A673 (cell line): ENCODE results near the gene SLC16A10. TPM values are rescaled to one million over a fixed set of nuclear protein-coding genes. Genes with fewer than 3 reads are reported as not detected.

Experiments used
- BruUV-seq: library from RNA; stranded (reverse); fragments of 400-500 nt; replicated peaks from 2 replicates; lab custom pipeline; 2021; lab: Mats Ljungman, UMichigan
- CTCF ChIA-PET: fragments of 300-600 bp; sonication (Branson Sonifier 250); formaldehyde crosslinking; loops from one replicate; lab custom pipeline; 2022; ENCODE audit warnings: antibody characterized with exemption; lab: Charles Lee
- POLR2A ChIA-PET: fragments of 300-600 bp; sonication (Branson Sonifier 250); formaldehyde crosslinking; loops from one replicate; lab custom pipeline; 2022; ENCODE audit warnings: antibody characterized with exemption; ENCODE audit not compliant: low non-redundant PET; lab: Charles Lee
- DNase-seq: peaks from one replicate; pipeline ENCODE4 v3.0.0-alpha.2; 2015; ENCODE audit warnings: low spot score
- H3K27ac ChIP-seq: fragments of 200-600 bp; sonication (generic); 2 replicates; pipeline ENCODE4 v1.5.1; 2016; ENCODE audit warnings: mixed run types, low read depth, mild to moderate bottlenecking, mixed read lengths, antibody characterized with exemption, low read length; ENCODE audit not compliant: poor library complexity, severe bottlenecking
- H3K27me3 ChIP-seq: fragments of 200-600 bp; sonication (generic); replicated peaks from 2 replicates; pipeline ENCODE4 v1.6.1; 2017; ENCODE audit warnings: mixed run types, low read depth, mild to moderate bottlenecking, mixed read lengths, antibody characterized with exemption, low read length; ENCODE audit not compliant: insufficient read depth, poor library complexity
- H3K36me3 ChIP-seq: fragments of 200-600 bp; sonication (generic); 2 replicates; pipeline ENCODE4 v1.6.1; 2016; ENCODE audit warnings: mixed run types, mild to moderate bottlenecking, mixed read lengths, antibody characterized with exemption, low read length; ENCODE audit not compliant: insufficient read depth, poor library complexity, severe bottlenecking
- H3K4me1 ChIP-seq: fragments of 200-600 bp; sonication (generic); 2 replicates; pipeline ENCODE4 v1.6.1; 2017; ENCODE audit warnings: mixed run types, mild to moderate bottlenecking, mixed read lengths, antibody characterized with exemption, low read length; ENCODE audit not compliant: insufficient read depth, poor library complexity, severe bottlenecking
- H3K4me3 ChIP-seq: fragments of 200-600 bp; sonication (generic); 2 replicates; pipeline ENCODE4 v1.5.1; 2016; ENCODE audit warnings: low read depth, mixed run types, mild to moderate bottlenecking, mixed read lengths, low read length; ENCODE audit not compliant: poor library complexity, severe bottlenecking
- H3K9me3 ChIP-seq: fragments of 200-600 bp; sonication (generic); 2 replicates; pipeline ENCODE4 v1.6.1; 2016; ENCODE audit warnings: mixed run types, low read depth, mild to moderate bottlenecking, mixed read lengths, antibody characterized with exemption, low read length; ENCODE audit not compliant: poor library complexity, severe bottlenecking
- EZH2 ChIP-seq: fragments of 200-600 bp; sonication (generic); IDR thresholded peaks from 2 replicates; pipeline ENCODE4 v1.6.1; 2017; ENCODE audit warnings: borderline replicate concordance, low read depth, mild to moderate bottlenecking, mixed read lengths, antibody characterized with exemption, low read length; ENCODE audit not compliant: poor library complexity, severe bottlenecking
- intact Hi-C: fragments of 100-400 bp; cut with micrococcal nuclease; formaldehyde crosslinking; loops from one replicate; pipeline ENCODE4 v1.10.0; 2022; ENCODE audit not compliant: unreplicated experiment
- total RNA-seq: library from RNA; stranded (reverse); gene quantifications from 2 replicates; pipeline ENCODE4 v1.2.3, GENCODE V29; 2021
- TF ChIP-seq, protein P1 (sequence below): fragments of 300-800, 200-600 bp; sonication (generic); conservative IDR thresholded peaks from 2 replicates; pipeline ENCODE4 v1.5.1; 2017; ENCODE audit warnings: low read depth, mild to moderate bottlenecking, antibody characterized with exemption, low read length, moderate library complexity, mixed read lengths

The SLC16A10 gene
- total RNA-seq, 1 experiment from 2014 or later, result 7.9 TPM

DNA sequence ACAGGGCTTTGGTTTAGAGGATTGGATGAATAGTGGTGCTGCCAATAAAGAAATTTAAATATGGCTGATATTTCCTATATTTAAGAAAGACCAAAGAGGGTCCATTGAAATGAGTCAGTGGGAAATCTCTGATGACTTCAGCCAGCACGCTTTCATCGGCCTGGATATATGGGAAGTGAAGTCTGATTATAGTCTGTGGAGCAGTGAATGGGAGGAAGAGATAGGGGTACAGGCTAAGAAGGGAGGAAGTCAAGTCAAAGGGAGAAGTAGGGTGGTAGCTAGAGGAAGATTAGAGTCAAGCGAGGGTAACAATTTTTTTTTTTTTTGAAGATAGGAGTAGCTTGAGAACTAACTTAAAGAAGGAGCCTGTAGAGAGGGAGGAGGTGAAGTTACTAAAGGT lies 22.7 kb downstream of the SLC16A10 start:
- intact Hi-C loops, result no loop called here
- no TSS peak for BruUV-seq
- no peaks in the 10 kb centered on the region for H3K36me3 ChIP-seq
- no peak for TF ChIP-seq EZH2
- TF ChIP-seq, protein P1, sequence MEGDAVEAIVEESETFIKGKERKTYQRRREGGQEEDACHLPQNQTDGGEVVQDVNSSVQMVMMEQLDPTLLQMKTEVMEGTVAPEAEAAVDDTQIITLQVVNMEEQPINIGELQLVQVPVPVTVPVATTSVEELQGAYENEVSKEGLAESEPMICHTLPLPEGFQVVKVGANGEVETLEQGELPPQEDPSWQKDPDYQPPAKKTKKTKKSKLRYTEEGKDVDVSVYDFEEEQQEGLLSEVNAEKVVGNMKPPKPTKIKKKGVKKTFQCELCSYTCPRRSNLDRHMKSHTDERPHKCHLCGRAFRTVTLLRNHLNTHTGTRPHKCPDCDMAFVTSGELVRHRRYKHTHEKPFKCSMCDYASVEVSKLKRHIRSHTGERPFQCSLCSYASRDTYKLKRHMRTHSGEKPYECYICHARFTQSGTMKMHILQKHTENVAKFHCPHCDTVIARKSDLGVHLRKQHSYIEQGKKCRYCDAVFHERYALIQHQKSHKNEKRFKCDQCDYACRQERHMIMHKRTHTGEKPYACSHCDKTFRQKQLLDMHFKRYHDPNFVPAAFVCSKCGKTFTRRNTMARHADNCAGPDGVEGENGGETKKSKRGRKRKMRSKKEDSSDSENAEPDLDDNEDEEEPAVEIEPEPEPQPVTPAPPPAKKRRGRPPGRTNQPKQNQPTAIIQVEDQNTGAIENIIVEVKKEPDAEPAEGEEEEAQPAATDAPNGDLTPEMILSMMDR, result no peak
- H3K9me3 ChIP-seq, result no peaks in the 10 kb centered on the region
- DNase-seq, result no peak
- no peaks in the 10 kb centered on the region for H3K27me3 ChIP-seq
- ChIA-PET CTCF (interaction anchor here (0.6 to 0.7 kb wide), 2 partner anchors 52 to 417 kb away, joined by 5 to 7 read pairs; no protein-coding TSS in a partner anchor), POLR2A (no interaction called here)
- peaks cover 4% of the 10 kb centered on the region for H3K4me1 ChIP-seq
- H3K4me3 ChIP-seq, result no peak overlapping the region
- no peak overlapping the region for H3K27ac ChIP-seq

GRCh38 chr6:111113336-111114086 lies 26.2 kb downstream of the SLC16A10 start:
- intact Hi-C loops, result no loop called here
- Histone ChIP-seq H3K27ac (no peak overlapping the region), H3K4me3 (no peak overlapping the region), H3K9me3 (no peaks in the 10 kb centered on the region), H3K27me3 (no peaks in the 10 kb centered on the region), H3K4me1 (peaks cover 4% of the 10 kb centered on the region), H3K36me3 (no peaks in the 10 kb centered on the region)
- POLR2A ChIA-PET, result no interaction called here
- TF ChIP-seq, protein P1, result no peak
- TF ChIP-seq EZH2, result no peak
- no TSS peak for BruUV-seq
- CTCF ChIA-PET, result interaction anchor here (0.6 kb wide), 1 partner anchor 58 kb away, joined by 8 read pairs; no protein-coding TSS in a partner anchor
- no peak for DNase-seq

DNA sequence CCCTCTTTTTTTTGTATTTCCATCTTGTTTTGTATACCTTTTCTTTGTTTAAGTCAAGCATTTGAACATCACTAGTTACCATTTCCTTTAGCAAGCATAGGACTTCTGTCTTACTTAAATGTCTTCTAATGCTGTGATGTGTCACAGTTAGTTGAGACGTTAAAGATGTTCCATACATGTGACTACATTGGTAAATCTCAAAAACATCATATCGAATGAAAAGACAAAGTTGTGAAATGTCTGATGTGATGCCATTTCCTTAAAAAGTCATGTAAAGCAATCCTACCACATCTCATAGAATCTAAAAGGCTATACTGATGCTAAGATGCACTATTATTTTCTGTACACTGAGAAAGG lies 26.8 kb downstream of the SLC16A10 start:
- intact Hi-C loops, result no loop called here

More for the DNA sequence above, 26.8 kb downstream of the SLC16A10 start:
- ChIA-PET CTCF (no interaction called here), POLR2A (no interaction called here)
- no TSS peak for BruUV-seq
- Histone ChIP-seq H3K9me3 (no peaks in the 10 kb centered on the region), H3K27me3 (no peaks in the 10 kb centered on the region), H3K4me3 (no peak overlapping the region), H3K36me3 (no peaks in the 10 kb centered on the region), H3K27ac (no peak overlapping the region), H3K4me1 (peaks cover 4% of the 10 kb centered on the region)
- no peak for TF ChIP-seq EZH2
- TF ChIP-seq, protein P1, result no peak
- no peak for DNase-seq
